GM12878 (cell line): ENCODE data around the gene EFTUD2. TPM values are rescaled to one million over a fixed set of nuclear protein-coding genes. Genes with fewer than 3 reads are reported as not detected.

Experiments
- ATAC-seq: fragments of 200-7000 bp; cut with Tn5 transposase; 3 replicates; pipeline ENCODE4 v1.9.1; 2020; ENCODE audit warnings: mild to moderate bottlenecking, moderate library complexity
- BruUV-seq: library from RNA; stranded (reverse); fragments of 400-500 nt; replicated peaks from 2 replicates; lab custom pipeline; 2021; lab: Mats Ljungman, UMichigan
- CTCF ChIA-PET: fragments of 300-600 bp; sonication (Branson Sonifier 250); formaldehyde crosslinking; extraction: SDS; loops from one replicate; lab custom pipeline; 2021; ENCODE audit warnings: inconsistent platforms; lab: Yijun Ruan, JAX
- POLR2A ChIA-PET: fragments of 350-600 bp; formaldehyde crosslinking; extraction: SDS; loops from one replicate; lab custom pipeline; 2021; ENCODE audit warnings: inconsistent platforms; lab: Charles Lee
- RAD21 ChIA-PET: fragments of 300-600 bp; sonication (Branson Sonifier 250); formaldehyde crosslinking; loops from one replicate; lab custom pipeline; 2023; ENCODE audit warnings: antibody characterized with exemption; ENCODE audit not compliant: unreplicated experiment; lab: Charles Lee
- SMC1A ChIA-PET: fragments of 300-600 bp; sonication (Branson Sonifier 250); formaldehyde crosslinking; loops from one replicate; lab custom pipeline; 2023; ENCODE audit not compliant: unreplicated experiment, uncharacterized antibody; lab: Charles Lee
- DNase-seq: peaks from one replicate; pipeline ENCODE4 v3.0.0-alpha.2; 2011; ENCODE audit warnings: low read depth, low spot score
- FAIRE-seq: peaks from 3 replicates; lab custom pipeline; 2011; peaks lifted over from hg19 to GRCh38; lab: Jason Lieb, UNC
- H2AFZ ChIP-seq: 2 replicates; pipeline ENCODE4 v1.6.0; 2011; ENCODE audit warnings: low read depth, low read length, control low read depth; ENCODE audit not compliant: control insufficient read depth
- H3K27ac ChIP-seq: 2 replicates; pipeline ENCODE4 v1.5.1; 2011; ENCODE audit warnings: control low read depth; ENCODE audit not compliant: control insufficient read depth, insufficient read depth
- H3K27me3 ChIP-seq, 2 experiments: replicated peaks in 1 of 2; 2 replicates each; pipeline versions ENCODE4 v1.6.0 to v1.6.1; 2011; ENCODE audit warnings: low read length in 1 of 2; ENCODE audit not compliant: control insufficient read depth in 2 of 2, insufficient read depth in 2 of 2
- H3K36me3 ChIP-seq, 2 experiments: 2 replicates each; pipeline ENCODE4 v1.5.1; 2011; ENCODE audit warnings: low read length in 1 of 2; ENCODE audit not compliant: control insufficient read depth in 2 of 2, insufficient read depth in 2 of 2
- H3K4me1 ChIP-seq: 2 replicates; pipeline ENCODE4 v1.6.1; 2011; ENCODE audit warnings: mild to moderate bottlenecking, low read length, moderate library complexity, mixed read lengths; ENCODE audit not compliant: control insufficient read depth, insufficient read depth
- H3K4me2 ChIP-seq: 2 replicates; pipeline ENCODE4 v1.6.0; 2011; ENCODE audit warnings: control low read depth; ENCODE audit not compliant: control insufficient read depth, insufficient read depth
- H3K4me3 ChIP-seq: fragments of 200-600 bp; sonication (generic); 2 replicates; pipeline ENCODE4 v1.5.1; 2016
- H3K79me2 ChIP-seq: 2 replicates; pipeline ENCODE4 v1.6.0; 2011; ENCODE audit warnings: low read length; ENCODE audit not compliant: control insufficient read depth, insufficient read depth
- H3K9ac ChIP-seq: 2 replicates; pipeline ENCODE4 v1.8.0; 2011; ENCODE audit warnings: low read length, control low read depth, mixed read lengths; ENCODE audit not compliant: control insufficient read depth, insufficient read depth
- H3K9me3 ChIP-seq: replicated peaks from 3 replicates; pipeline ENCODE4 v1.5.1; 2011; ENCODE audit warnings: mild to moderate bottlenecking, low read length; ENCODE audit not compliant: control insufficient read depth, insufficient read depth
- H4K20me1 ChIP-seq: 2 replicates; pipeline ENCODE4 v1.6.0; 2011; ENCODE audit not compliant: control insufficient read depth, insufficient read depth
- CBX5 ChIP-seq: sonication (generic); IDR thresholded peaks from 2 replicates; pipeline ENCODE4 v1.6.1; 2016; ENCODE audit warnings: low read depth, moderate library complexity, mild to moderate bottlenecking, inconsistent platforms
- KDM1A ChIP-seq: fragments of 200-600 bp; sonication (generic); IDR thresholded peaks from 2 replicates; pipeline ENCODE4 v1.6.1; 2016; ENCODE audit warnings: borderline replicate concordance
- MEF2A ChIP-seq: IDR thresholded peaks from 2 replicates; pipeline ENCODE4 v1.6.1; 2011; ENCODE audit warnings: low read depth, mild to moderate bottlenecking, low read length, moderate library complexity; ENCODE audit not compliant: insufficient read depth
- NFIC ChIP-seq: IDR thresholded peaks from 2 replicates; pipeline ENCODE4 v1.6.1; 2012; ENCODE audit warnings: low read depth, mild to moderate bottlenecking, inconsistent platforms, low read length, moderate library complexity
- NFXL1 ChIP-seq: fragments of 450-650 bp; IDR thresholded peaks from 2 replicates; pipeline ENCODE4 v1.6.1; 2017; ENCODE audit warnings: antibody characterized with exemption, mild to moderate bottlenecking, borderline replicate concordance
- PAX5 ChIP-seq: IDR thresholded peaks from 2 replicates; pipeline ENCODE4 v1.6.1; 2011; ENCODE audit warnings: low read depth, low read length, borderline replicate concordance
- PML ChIP-seq: IDR thresholded peaks from 2 replicates; pipeline ENCODE4 v1.6.1; 2012; ENCODE audit warnings: low read length, inconsistent platforms
- POLR2A ChIP-seq: IDR thresholded peaks from 2 replicates; pipeline ENCODE4 v1.6.1; 2011; ENCODE audit warnings: low read depth, mild to moderate bottlenecking, low read length
- SREBF1 ChIP-seq: IDR thresholded peaks from 2 replicates; pipeline ENCODE4 v1.6.1; 2012; ENCODE audit warnings: mild to moderate bottlenecking, low read length
- TARDBP ChIP-seq: IDR thresholded peaks from 2 replicates; pipeline ENCODE4 v1.6.1; 2016; ENCODE audit warnings: borderline replicate concordance
- TCF3 ChIP-seq: IDR thresholded peaks from 2 replicates; pipeline ENCODE4 v1.6.1; 2012; ENCODE audit warnings: low read depth, mild to moderate bottlenecking, low read length, borderline replicate concordance; ENCODE audit not compliant: insufficient read depth
- WGBS: methylation state at CpG from one replicate; pipeline ENCODE4 v1.1.6; 2016; ENCODE audit warnings: low lambda C conversion rate; ENCODE audit not compliant: insufficient replicate concordance, insufficient coverage; ENCODE audit errors: missing lambda C conversion rate; 5-methylcytosine and 5-hydroxymethylcytosine counted together
- in situ Hi-C: fragments of 300-500 bp; cut with MboI; formaldehyde crosslinking; loops from 9 replicates; pipeline ENCODE4 v1.14.3; 2018; ENCODE audit warnings: mixed read lengths
- intact Hi-C: fragments of 100-400 bp; cut with micrococcal nuclease; formaldehyde crosslinking; loops from one replicate; pipeline ENCODE4 v1.14.2; 2022; ENCODE audit not compliant: unreplicated experiment
- polyA plus RNA-seq, 11 experiments: library from polyadenylated mRNA; depleted of rRNA in 4 of 11; unstranded in 6 of 11; stranded (reverse) in 5 of 11; fragments of >200 nt; fragmentation: Nextera tagmentation in 4 of 11; fragmentation: Illumina TruSeq in 1 of 11; extraction: Ambion mirVana in 4 of 11; extraction: Trizol in 1 of 11; gene quantifications; 1 replicate in 1 of 11; 2 replicates in 10 of 11; pipeline versions ENCODE4 v1.2.1 to v1.2.3, GENCODE V29; 2011 to 2016; ENCODE audit warnings: inconsistent platforms in 2 of 11, missing spikeins in 2 of 11, low read depth in 1 of 11
- total RNA-seq, 4 experiments: library from RNA; depleted of rRNA in 3 of 4; stranded (reverse); fragments of >200 nt in 3 of 4; fragmentation: Illumina TruSeq in 1 of 4; extraction: Trizol in 1 of 4; gene quantifications; 2 replicates each; pipeline versions ENCODE4 v1.2.1 to v1.2.3, GENCODE V29; 2013 to 2021
- TF ChIP-seq, protein P1 (sequence below), 3 experiments: IDR thresholded peaks in 2 of 3; conservative IDR thresholded peaks in 1 of 3; 2 replicates each; pipeline ENCODE4 v1.5.1; 2011; ENCODE audit warnings: low read depth in 3 of 3, low read length in 3 of 3, mild to moderate bottlenecking in 3 of 3, control low read depth in 2 of 3, moderate library complexity in 2 of 3, inconsistent platforms in 1 of 3, mixed read lengths in 1 of 3; ENCODE audit not compliant: control insufficient read depth in 2 of 3, insufficient read depth in 1 of 3; ENCODE audit errors: extremely low read depth in 1 of 3
- TF ChIP-seq, protein P2 (sequence below): fragments of 450-650 bp; IDR thresholded peaks from 2 replicates; pipeline ENCODE4 v1.6.1; 2017; ENCODE audit warnings: low read depth, mild to moderate bottlenecking, moderate library complexity
- TF ChIP-seq, protein P3 (sequence below): fragments of 450-650 bp; IDR thresholded peaks from 2 replicates; pipeline ENCODE4 v1.6.1; 2017; ENCODE audit warnings: mild to moderate bottlenecking, low read depth, inconsistent platforms; ENCODE audit not compliant: poor library complexity, severe bottlenecking
- TF ChIP-seq, protein P4 (sequence below): fragments of 450-650 bp; IDR thresholded peaks from 2 replicates; pipeline ENCODE4 v1.6.1; 2017; ENCODE audit warnings: mild to moderate bottlenecking, moderate library complexity

Gene EFTUD2
- total and polyA plus RNA-seq, 10 of the 15 experiments (the other 5 are each of a cell fraction or from before 2014, with no cell fraction given): 33.0 to 198 (median 126) TPM

- intact Hi-C loops: no loop called here
- TF ChIP-seq PML (no peak), MEF2A (no peak), NFXL1 (no peak), NFIC (no peak), SREBF1 (no peak), PAX5 (no peak), POLR2A (no peak), TARDBP (no peak), KDM1A (no peak), TCF3 (no peak), CBX5 (no peak)
- TF ChIP-seq, protein P1, sequence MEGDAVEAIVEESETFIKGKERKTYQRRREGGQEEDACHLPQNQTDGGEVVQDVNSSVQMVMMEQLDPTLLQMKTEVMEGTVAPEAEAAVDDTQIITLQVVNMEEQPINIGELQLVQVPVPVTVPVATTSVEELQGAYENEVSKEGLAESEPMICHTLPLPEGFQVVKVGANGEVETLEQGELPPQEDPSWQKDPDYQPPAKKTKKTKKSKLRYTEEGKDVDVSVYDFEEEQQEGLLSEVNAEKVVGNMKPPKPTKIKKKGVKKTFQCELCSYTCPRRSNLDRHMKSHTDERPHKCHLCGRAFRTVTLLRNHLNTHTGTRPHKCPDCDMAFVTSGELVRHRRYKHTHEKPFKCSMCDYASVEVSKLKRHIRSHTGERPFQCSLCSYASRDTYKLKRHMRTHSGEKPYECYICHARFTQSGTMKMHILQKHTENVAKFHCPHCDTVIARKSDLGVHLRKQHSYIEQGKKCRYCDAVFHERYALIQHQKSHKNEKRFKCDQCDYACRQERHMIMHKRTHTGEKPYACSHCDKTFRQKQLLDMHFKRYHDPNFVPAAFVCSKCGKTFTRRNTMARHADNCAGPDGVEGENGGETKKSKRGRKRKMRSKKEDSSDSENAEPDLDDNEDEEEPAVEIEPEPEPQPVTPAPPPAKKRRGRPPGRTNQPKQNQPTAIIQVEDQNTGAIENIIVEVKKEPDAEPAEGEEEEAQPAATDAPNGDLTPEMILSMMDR (IDR thresholded peaks at IDR 0.05 in 2 of 3, conservative IDR thresholded peaks at IDR 0.05 in 1 of 3; ENCODE audit: control insufficient read depth in 2 of 3, extremely low read depth in 1 of 3, insufficient read depth in 1 of 3, low read depth in 3 of 3, low read length in 3 of 3): no peak
- TF ChIP-seq, protein P2, sequence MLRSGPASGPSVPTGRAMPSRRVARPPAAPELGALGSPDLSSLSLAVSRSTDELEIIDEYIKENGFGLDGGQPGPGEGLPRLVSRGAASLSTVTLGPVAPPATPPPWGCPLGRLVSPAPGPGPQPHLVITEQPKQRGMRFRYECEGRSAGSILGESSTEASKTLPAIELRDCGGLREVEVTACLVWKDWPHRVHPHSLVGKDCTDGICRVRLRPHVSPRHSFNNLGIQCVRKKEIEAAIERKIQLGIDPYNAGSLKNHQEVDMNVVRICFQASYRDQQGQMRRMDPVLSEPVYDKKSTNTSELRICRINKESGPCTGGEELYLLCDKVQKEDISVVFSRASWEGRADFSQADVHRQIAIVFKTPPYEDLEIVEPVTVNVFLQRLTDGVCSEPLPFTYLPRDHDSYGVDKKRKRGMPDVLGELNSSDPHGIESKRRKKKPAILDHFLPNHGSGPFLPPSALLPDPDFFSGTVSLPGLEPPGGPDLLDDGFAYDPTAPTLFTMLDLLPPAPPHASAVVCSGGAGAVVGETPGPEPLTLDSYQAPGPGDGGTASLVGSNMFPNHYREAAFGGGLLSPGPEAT: no peak
- TF ChIP-seq, protein P3, sequence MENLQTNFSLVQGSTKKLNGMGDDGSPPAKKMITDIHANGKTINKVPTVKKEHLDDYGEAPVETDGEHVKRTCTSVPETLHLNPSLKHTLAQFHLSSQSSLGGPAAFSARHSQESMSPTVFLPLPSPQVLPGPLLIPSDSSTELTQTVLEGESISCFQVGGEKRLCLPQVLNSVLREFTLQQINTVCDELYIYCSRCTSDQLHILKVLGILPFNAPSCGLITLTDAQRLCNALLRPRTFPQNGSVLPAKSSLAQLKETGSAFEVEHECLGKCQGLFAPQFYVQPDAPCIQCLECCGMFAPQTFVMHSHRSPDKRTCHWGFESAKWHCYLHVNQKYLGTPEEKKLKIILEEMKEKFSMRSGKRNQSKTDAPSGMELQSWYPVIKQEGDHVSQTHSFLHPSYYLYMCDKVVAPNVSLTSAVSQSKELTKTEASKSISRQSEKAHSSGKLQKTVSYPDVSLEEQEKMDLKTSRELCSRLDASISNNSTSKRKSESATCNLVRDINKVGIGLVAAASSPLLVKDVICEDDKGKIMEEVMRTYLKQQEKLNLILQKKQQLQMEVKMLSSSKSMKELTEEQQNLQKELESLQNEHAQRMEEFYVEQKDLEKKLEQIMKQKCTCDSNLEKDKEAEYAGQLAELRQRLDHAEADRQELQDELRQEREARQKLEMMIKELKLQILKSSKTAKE: no peak
- TF ChIP-seq, protein P4, sequence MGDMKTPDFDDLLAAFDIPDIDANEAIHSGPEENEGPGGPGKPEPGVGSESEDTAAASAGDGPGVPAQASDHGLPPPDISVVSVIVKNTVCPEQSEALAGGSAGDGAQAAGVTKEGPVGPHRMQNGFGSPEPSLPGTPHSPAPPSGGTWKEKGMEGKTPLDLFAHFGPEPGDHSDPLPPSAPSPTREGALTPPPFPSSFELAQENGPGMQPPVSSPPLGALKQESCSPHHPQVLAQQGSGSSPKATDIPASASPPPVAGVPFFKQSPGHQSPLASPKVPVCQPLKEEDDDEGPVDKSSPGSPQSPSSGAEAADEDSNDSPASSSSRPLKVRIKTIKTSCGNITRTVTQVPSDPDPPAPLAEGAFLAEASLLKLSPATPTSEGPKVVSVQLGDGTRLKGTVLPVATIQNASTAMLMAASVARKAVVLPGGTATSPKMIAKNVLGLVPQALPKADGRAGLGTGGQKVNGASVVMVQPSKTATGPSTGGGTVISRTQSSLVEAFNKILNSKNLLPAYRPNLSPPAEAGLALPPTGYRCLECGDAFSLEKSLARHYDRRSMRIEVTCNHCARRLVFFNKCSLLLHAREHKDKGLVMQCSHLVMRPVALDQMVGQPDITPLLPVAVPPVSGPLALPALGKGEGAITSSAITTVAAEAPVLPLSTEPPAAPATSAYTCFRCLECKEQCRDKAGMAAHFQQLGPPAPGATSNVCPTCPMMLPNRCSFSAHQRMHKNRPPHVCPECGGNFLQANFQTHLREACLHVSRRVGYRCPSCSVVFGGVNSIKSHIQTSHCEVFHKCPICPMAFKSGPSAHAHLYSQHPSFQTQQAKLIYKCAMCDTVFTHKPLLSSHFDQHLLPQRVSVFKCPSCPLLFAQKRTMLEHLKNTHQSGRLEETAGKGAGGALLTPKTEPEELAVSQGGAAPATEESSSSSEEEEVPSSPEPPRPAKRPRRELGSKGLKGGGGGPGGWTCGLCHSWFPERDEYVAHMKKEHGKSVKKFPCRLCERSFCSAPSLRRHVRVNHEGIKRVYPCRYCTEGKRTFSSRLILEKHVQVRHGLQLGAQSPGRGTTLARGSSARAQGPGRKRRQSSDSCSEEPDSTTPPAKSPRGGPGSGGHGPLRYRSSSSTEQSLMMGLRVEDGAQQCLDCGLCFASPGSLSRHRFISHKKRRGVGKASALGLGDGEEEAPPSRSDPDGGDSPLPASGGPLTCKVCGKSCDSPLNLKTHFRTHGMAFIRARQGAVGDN: no peak
These were observed 19.9 kb downstream of the EFTUD2 start for GRCh38 chr17:44879376-44879775.

More at GRCh38 chr17:44879376-44879775, 19.9 kb downstream of the EFTUD2 start:
- H3K27ac ChIP-seq: no peak overlapping the region
- in situ Hi-C loops: no loop called here
- no peak overlapping the region for H3K9ac ChIP-seq
- no peaks in the 10 kb centered on the region; the same call in 1 of the 2 replicates for H4K20me1 ChIP-seq
- BruUV-seq: no TSS peak
- H3K27me3 ChIP-seq: no peaks in the 10 kb centered on the region
- no peaks in the 10 kb centered on the region for H3K79me2 ChIP-seq
- FAIRE-seq (no peak), DNase-seq (no peak), ATAC-seq (no peak)
- POLR2A ChIA-PET: no interaction called here
- H2AFZ ChIP-seq: no peak overlapping the region
- no peak overlapping the region for H3K4me2 ChIP-seq
- peaks cover 17 to 35% of the 10 kb centered on the region in 2 experiments for H3K36me3 ChIP-seq
- CTCF ChIA-PET: interaction anchor here (0.6 to 2.5 kb wide), 17 partner anchors 10 to 356 kb away, joined by 3 to 21 read pairs (median 3); partner anchors contain the start of genes ACBD4 and EFTUD2
- no peaks in the 10 kb centered on the region for H3K9me3 ChIP-seq
- WGBS: 99% methylated on average over 6 of the region's 6 CpGs
- H3K4me3 ChIP-seq: no peak overlapping the region
- H3K4me1 ChIP-seq: no peaks in the 10 kb centered on the region
- SMC1A ChIA-PET: interaction anchor here (1.4 kb wide), 1 partner anchor 100 kb away, joined by 4 read pairs; no protein-coding TSS in a partner anchor
- RAD21 ChIA-PET: interaction anchor here (0.9 kb wide), 1 partner anchor 13 kb away, joined by 3 read pairs; no protein-coding TSS in a partner anchor
